OCI-LY3 (cell line): ENCODE measurements around the gene SERPIND1.

Source experiments
- EZH2phosphoT487 ChIP-seq: fragments of 200-600 bp; shearing (Covaris generic); IDR thresholded peaks from 2 replicates; pipeline ENCODE4 v1.6.1; 2018; ENCODE audit warnings: antibody characterized with exemption, mixed run types, low read depth
- TF ChIP-seq, protein P1 (sequence below): fragments of 200-600, 300-600 bp; sonication (generic); IDR thresholded peaks from 2 replicates; pipeline ENCODE4 v1.5.1; 2014; ENCODE audit warnings: antibody characterized with exemption, low read length, low read depth

- TF ChIP-seq, protein P1, sequence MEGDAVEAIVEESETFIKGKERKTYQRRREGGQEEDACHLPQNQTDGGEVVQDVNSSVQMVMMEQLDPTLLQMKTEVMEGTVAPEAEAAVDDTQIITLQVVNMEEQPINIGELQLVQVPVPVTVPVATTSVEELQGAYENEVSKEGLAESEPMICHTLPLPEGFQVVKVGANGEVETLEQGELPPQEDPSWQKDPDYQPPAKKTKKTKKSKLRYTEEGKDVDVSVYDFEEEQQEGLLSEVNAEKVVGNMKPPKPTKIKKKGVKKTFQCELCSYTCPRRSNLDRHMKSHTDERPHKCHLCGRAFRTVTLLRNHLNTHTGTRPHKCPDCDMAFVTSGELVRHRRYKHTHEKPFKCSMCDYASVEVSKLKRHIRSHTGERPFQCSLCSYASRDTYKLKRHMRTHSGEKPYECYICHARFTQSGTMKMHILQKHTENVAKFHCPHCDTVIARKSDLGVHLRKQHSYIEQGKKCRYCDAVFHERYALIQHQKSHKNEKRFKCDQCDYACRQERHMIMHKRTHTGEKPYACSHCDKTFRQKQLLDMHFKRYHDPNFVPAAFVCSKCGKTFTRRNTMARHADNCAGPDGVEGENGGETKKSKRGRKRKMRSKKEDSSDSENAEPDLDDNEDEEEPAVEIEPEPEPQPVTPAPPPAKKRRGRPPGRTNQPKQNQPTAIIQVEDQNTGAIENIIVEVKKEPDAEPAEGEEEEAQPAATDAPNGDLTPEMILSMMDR: no peak
- no peak for TF ChIP-seq EZH2phosphoT487
These were observed 46.5 kb upstream of the SERPIND1 start for GRCh38 chr22:20727118-20728015.
